Kidney (tissue), 14 donors: ENCODE results near the gene BNIP2. TPM values are rescaled to one million over a fixed set of nuclear protein-coding genes. Genes with fewer than 3 reads are reported as not detected.

Source experiments
- DNase-seq, 5 donors: peaks; one replicate each; pipeline ENCODE4 v3.0.0-alpha.2; 2013 to 2020
- FAIRE-seq: peaks from 2 replicates; lab custom pipeline; 2012; peaks lifted over from hg19 to GRCh38; lab: Jason Lieb, UNC
- H3K27ac ChIP-seq, 2 donors: one replicate each; pipeline ENCODE4 v1.7.0; 2013; ENCODE audit warnings: low read depth in 2 of 2, low read length in 2 of 2, inconsistent platforms in 1 of 2
- H3K27me3 ChIP-seq: one replicate; pipeline ENCODE4 v1.7.1; 2013; ENCODE audit warnings: low read length, inconsistent platforms; ENCODE audit not compliant: control insufficient read depth, insufficient read depth
- H3K36me3 ChIP-seq, 3 donors: one replicate each; pipeline versions ENCODE4 v1.7.0 to v1.7.1; 2013; ENCODE audit warnings: low read length in 3 of 3, control low read depth in 1 of 3, inconsistent platforms in 1 of 3; ENCODE audit not compliant: insufficient read depth in 3 of 3, control insufficient read depth in 2 of 3
- H3K4me1 ChIP-seq, 3 donors: one replicate each; pipeline versions ENCODE4 v1.7.0 to v1.7.1; 2013; ENCODE audit warnings: low read length in 3 of 3, inconsistent platforms in 1 of 3, low read depth in 1 of 3; ENCODE audit not compliant: control insufficient read depth in 2 of 3, insufficient read depth in 2 of 3
- H3K4me3 ChIP-seq, 3 donors: one replicate each; pipeline versions ENCODE4 v1.7.0 to v1.8.1; 2013; ENCODE audit warnings: low read length in 3 of 3, control low read depth in 1 of 3, inconsistent platforms in 1 of 3
- H3K9ac ChIP-seq, 3 donors: one replicate each; pipeline versions ENCODE4 v1.7.0 to v1.7.1; 2013; ENCODE audit warnings: low read length in 3 of 3, control low read depth in 1 of 3, inconsistent platforms in 1 of 3
- H3K9me3 ChIP-seq, 3 donors: one replicate each; pipeline versions ENCODE4 v1.7.0 to v1.7.1; 2013; ENCODE audit warnings: low read length in 3 of 3, control low read depth in 1 of 3, inconsistent platforms in 1 of 3; ENCODE audit not compliant: control insufficient read depth in 2 of 3, insufficient read depth in 1 of 3
- intact Hi-C: fragments of 100-400 bp; cut with DNase I; formaldehyde crosslinking; loops from one replicate; pipeline ENCODE4 v1.11.1; 2022
- polyA plus RNA-seq: library from polyadenylated mRNA; stranded (reverse); fragments of 350-450 nt; fragmentation: Illumina TruSeq; extraction: RNeasy Lipid Tissue Mini Kit (QIAGEN cat#74804); gene quantifications from one replicate; pipeline ENCODE4 v1.2.3, GENCODE V29; 2014; ENCODE audit warnings: low read depth, low replicate concordance; ENCODE audit not compliant: insufficient read depth
- total RNA-seq: library from RNA; stranded (reverse); fragmentation: NEBNext Ultra II Directional; extraction: Animal tissue kit (Norgen Biotek cat#: 25700); gene quantifications from one replicate; pipeline ENCODE4 v1.2.1, GENCODE V29; 2021
- TF ChIP-seq, protein P1 (sequence below): IDR thresholded peaks from 3 replicates; pipeline ENCODE4 v1.5.1; 2012; ENCODE audit warnings: mild to moderate bottlenecking, moderate library complexity, borderline replicate concordance; ENCODE audit not compliant: insufficient read depth; ENCODE audit errors: extremely low read depth
- donor health status: control.
- donor health status: control.
- donor health status: control.
- donor health status: control.
- donor health status: control.
- donor health status: DM: yes; HTN: yes; CAD: no.
- donor health status: Normal renal cell carcinoma (clear cell type).

BNIP2 gene
- total and polyA plus RNA-seq, 2 donors from 2014 or later, result 18.2 to 73.8 TPM

DNA sequence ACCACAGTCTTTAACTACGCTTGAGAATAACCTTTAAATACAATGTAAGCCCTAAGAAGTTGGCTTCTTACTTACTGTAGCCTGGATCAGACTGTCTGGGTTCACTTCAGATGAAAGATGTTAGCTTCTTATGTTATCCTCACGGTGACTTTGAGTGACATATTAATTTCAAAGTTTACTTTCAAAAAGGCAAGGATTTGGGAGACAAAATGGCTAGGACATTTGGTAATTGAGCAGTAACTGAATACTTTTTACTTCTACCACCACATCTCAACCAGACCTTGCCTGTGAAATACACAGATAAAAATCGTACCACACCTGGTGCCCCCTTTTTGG is 36.0 kb upstream of the BNIP2 start:
- H3K4me1 ChIP-seq, result no peaks in the 10 kb centered on the region
- no peak overlapping the region for H3K27ac ChIP-seq
- H3K9ac ChIP-seq, result no peak overlapping the region
- no peaks in the 10 kb centered on the region for H3K27me3 ChIP-seq
- H3K4me3 ChIP-seq, result no peak overlapping the region
- no peaks in the 10 kb centered on the region for H3K36me3 ChIP-seq
- DNase-seq (no peak), FAIRE-seq (no peak)
- TF ChIP-seq, protein P1, sequence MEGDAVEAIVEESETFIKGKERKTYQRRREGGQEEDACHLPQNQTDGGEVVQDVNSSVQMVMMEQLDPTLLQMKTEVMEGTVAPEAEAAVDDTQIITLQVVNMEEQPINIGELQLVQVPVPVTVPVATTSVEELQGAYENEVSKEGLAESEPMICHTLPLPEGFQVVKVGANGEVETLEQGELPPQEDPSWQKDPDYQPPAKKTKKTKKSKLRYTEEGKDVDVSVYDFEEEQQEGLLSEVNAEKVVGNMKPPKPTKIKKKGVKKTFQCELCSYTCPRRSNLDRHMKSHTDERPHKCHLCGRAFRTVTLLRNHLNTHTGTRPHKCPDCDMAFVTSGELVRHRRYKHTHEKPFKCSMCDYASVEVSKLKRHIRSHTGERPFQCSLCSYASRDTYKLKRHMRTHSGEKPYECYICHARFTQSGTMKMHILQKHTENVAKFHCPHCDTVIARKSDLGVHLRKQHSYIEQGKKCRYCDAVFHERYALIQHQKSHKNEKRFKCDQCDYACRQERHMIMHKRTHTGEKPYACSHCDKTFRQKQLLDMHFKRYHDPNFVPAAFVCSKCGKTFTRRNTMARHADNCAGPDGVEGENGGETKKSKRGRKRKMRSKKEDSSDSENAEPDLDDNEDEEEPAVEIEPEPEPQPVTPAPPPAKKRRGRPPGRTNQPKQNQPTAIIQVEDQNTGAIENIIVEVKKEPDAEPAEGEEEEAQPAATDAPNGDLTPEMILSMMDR, result no peak
- no peaks in the 10 kb centered on the region for H3K9me3 ChIP-seq
- intact Hi-C loops, result loop anchor here (10.0 kb wide), 1 partner anchor 60 kb away; no protein-coding TSS in a partner anchor

DNA sequence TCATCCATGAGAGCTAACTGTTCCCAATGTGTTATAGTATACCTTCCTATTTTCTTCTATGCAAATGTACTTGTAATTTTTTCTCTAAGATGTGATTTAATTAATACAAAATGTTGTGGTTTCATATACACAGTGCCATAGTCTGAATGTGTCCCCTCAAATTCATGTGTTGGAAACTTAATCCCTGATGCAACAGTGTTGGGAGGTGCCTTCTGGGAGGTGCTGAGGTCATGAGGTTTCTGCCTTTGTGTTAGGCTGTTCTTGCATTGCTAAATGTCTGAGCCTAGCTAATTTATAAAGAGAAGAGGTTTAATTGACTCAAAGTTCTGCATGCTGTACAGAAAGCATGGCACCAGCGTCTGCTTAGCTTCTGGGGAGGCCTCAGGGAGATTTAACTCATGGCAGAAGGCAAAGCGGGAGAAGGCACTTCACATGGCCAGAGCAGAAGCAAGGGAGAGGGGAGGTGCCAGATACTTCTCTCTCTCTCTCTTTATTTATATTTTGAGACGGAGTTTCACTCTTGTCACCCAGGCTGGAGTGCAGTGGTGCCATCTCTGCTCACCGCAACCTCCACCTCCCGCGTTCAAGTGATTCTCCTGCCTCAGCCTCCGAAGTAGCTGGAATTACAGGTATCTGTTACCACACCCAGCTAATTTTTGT is 34.7 kb upstream of the BNIP2 start:
- Histone ChIP-seq H3K36me3 (no peaks in the 10 kb centered on the region), H3K27me3 (no peaks in the 10 kb centered on the region), H3K9ac (no peak overlapping the region), H3K4me3 (no peak overlapping the region), H3K27ac (no peak overlapping the region), H3K4me1 (no peaks in the 10 kb centered on the region), H3K9me3 (no peaks in the 10 kb centered on the region)
- FAIRE-seq (no peak), DNase-seq (no peak)
- intact Hi-C loops, result loop anchor here (10.0 kb wide), 1 partner anchor 61 kb away; no protein-coding TSS in a partner anchor
- TF ChIP-seq, protein P1, result no peak

DNA sequence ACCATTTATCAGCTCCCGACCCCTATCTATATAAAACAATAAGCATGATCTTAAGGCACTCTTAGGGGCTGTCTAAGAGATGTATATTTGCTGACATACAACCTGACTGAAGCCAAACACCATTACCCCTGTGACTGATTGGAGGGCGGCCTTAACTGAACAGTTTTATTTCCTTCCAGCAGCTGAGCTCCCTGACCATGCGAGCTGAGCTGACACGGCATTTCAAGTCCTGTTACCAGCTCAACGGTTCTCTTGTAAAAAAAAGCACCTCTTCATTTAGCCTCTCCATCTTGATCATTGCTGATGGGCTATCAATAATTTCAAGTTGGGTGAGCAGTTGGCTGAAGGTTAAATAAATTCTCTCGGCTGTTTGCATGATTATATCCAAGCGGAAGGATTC is 33.4 kb upstream of the BNIP2 start:
- Histone ChIP-seq H3K4me3 (no peak overlapping the region), H3K27me3 (no peaks in the 10 kb centered on the region), H3K9ac (no peak overlapping the region), H3K4me1 (no peaks in the 10 kb centered on the region), H3K9me3 (no peaks in the 10 kb centered on the region), H3K27ac (no peak overlapping the region), H3K36me3 (no peaks in the 10 kb centered on the region)
- FAIRE-seq, result no peak
- TF ChIP-seq, protein P1, result no peak
- peak in 4 of 5 donors; percentile 65 to 89 (median 82) for DNase-seq
- intact Hi-C loops, result loop anchor here (10.0 kb wide), 1 partner anchor 62 kb away; no protein-coding TSS in a partner anchor
